H54 (cell line): ENCODE data around the gene ARHGAP45.

Experiments used
- DNase-seq: peaks from one replicate; pipeline ENCODE4 v3.0.0; 2011; ENCODE audit warnings: low spot score, mixed read lengths; ENCODE audit not compliant: insufficient read length
- FAIRE-seq: peaks from 3 replicates; lab custom pipeline; 2011; peaks lifted over from hg19 to GRCh38; lab: Jason Lieb, UNC
- POLR2A ChIP-seq: IDR thresholded peaks from 2 replicates; pipeline ENCODE4 v1.6.1; 2011; ENCODE audit warnings: low read depth, mild to moderate bottlenecking, low read length

ARHGAP45 gene

GRCh38 chr19:1028062-1028926 lies 38.7 kb upstream of the ARHGAP45 start:
- TF ChIP-seq POLR2A, result peak; percentile 32; the same call in 1 of the 2 replicates
- peak; percentile 81 for DNase-seq
- FAIRE-seq, result no peak

- FAIRE-seq (no peak), DNase-seq (no peak)
- TF ChIP-seq POLR2A, result no peak
Observed at GRCh38 chr19:1032264-1032867, 34.6 kb upstream of the ARHGAP45 start.

GRCh38 chr19:1035998-1036621 lies 30.9 kb upstream of the ARHGAP45 start:
- DNase-seq (no peak), FAIRE-seq (no peak)
- no peak for TF ChIP-seq POLR2A

- FAIRE-seq (no peak), DNase-seq (no peak)
- no peak for TF ChIP-seq POLR2A
Observed at GRCh38 chr19:1037621-1038064, 29.3 kb upstream of the ARHGAP45 start.

- no peak for TF ChIP-seq POLR2A
- FAIRE-seq (no peak), DNase-seq (no peak)
Observed at GRCh38 chr19:1038978-1039645, 27.9 kb upstream of the ARHGAP45 start.

- FAIRE-seq (no peak), DNase-seq (peak; percentile 93)
- peak; percentile 41; the same call in 1 of the 2 replicates for TF ChIP-seq POLR2A
Observed at GRCh38 chr19:1039646-1040475, 27.1 kb upstream of the ARHGAP45 start, which contains the start of gene ABCA7. Gene ABCA7, plus strand, starts transcription at chr19:1040107. Its CDS starts 1,255 bp downstream, at chr19:1041362.

- FAIRE-seq (peak; percentile 64), DNase-seq (peak; percentile 99)
- 0 out of 2 replicates have a peak, but pooled peaks have one; percentile 5 for TF ChIP-seq POLR2A
Observed at GRCh38 chr19:1040476-1041271, 26.3 kb upstream of the ARHGAP45 start.

GRCh38 chr19:1041272-1041834 lies 25.6 kb upstream of the ARHGAP45 start:
- FAIRE-seq (no peak), DNase-seq (no peak)
- no peak for TF ChIP-seq POLR2A

GRCh38 chr19:1041835-1042685 lies 24.9 kb upstream of the ARHGAP45 start:
- DNase-seq (peak; percentile 80), FAIRE-seq (no peak)

GRCh38 chr19:1042689-1043511 lies 24.1 kb upstream of the ARHGAP45 start:
- DNase-seq (no peak), FAIRE-seq (no peak)
- TF ChIP-seq POLR2A, result no peak

More at GRCh38 chr19:1041835-1042685, 24.9 kb upstream of the ARHGAP45 start:
- no peak; the same call in 1 of the 2 replicates for TF ChIP-seq POLR2A
